ENCODE results near the gene FCMR.

Gene FCMR

DNA sequence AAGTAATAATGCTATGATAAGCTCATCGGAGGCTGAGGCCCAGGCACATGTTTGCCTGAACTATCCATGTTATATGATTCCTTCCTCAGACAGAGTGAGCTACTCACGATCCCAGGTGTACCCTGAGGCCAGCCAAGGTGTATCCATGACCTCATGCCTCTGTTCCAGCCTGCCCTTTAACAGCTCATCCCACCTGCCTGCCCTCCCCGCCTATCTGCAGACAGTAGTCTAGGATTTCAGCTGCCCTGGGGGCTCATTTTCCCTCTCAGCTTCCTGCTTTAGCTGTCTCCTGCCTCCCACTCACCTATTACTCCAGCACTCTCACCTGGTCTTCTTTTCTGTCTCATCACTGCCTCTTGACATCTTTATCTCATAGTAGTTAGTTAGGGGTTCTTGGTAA, 26.4 kb downstream of the FCMR start:
- no peaks in the 10 kb centered on the region for H3K4me1 ChIP-seq (ENCODE audit: insufficient read depth, low read length, severe bottlenecking)
- H3K9me3 ChIP-seq (ENCODE audit: low read length) = no peaks in the 10 kb centered on the region
- H3K27me3 ChIP-seq (ENCODE audit: insufficient read depth, low read length) = peaks cover 6% of the 10 kb centered on the region; the same call in 1 of the 2 replicates
- no peak overlapping the region for H2AFZ ChIP-seq (ENCODE audit: low read length)
- H3K4me2 ChIP-seq (ENCODE audit: low read length) = no peak overlapping the region
- H4K20me1 ChIP-seq (ENCODE audit: insufficient read depth, low read length) = no peaks in the 10 kb centered on the region
- no peaks in the 10 kb centered on the region for H3K36me3 ChIP-seq (ENCODE audit: insufficient read depth, low read length)
- no peak overlapping the region for H3K9ac ChIP-seq (ENCODE audit: low read length)
- H3K79me2 ChIP-seq (ENCODE audit: insufficient read depth, low read length) = no peaks in the 10 kb centered on the region
- TF ChIP-seq, protein P1, sequence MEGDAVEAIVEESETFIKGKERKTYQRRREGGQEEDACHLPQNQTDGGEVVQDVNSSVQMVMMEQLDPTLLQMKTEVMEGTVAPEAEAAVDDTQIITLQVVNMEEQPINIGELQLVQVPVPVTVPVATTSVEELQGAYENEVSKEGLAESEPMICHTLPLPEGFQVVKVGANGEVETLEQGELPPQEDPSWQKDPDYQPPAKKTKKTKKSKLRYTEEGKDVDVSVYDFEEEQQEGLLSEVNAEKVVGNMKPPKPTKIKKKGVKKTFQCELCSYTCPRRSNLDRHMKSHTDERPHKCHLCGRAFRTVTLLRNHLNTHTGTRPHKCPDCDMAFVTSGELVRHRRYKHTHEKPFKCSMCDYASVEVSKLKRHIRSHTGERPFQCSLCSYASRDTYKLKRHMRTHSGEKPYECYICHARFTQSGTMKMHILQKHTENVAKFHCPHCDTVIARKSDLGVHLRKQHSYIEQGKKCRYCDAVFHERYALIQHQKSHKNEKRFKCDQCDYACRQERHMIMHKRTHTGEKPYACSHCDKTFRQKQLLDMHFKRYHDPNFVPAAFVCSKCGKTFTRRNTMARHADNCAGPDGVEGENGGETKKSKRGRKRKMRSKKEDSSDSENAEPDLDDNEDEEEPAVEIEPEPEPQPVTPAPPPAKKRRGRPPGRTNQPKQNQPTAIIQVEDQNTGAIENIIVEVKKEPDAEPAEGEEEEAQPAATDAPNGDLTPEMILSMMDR (IDR thresholded peaks at IDR 0.05; ENCODE audit: low read length) = no peak
- TF ChIP-seq EZH2 (IDR thresholded peaks at IDR 0.05; ENCODE audit: borderline replicate concordance, low read length) = no peak
- no peaks in the 10 kb centered on the region for H3F3A ChIP-seq (ENCODE audit: insufficient read depth, low read length)
- H3K27ac ChIP-seq (ENCODE audit: low read depth, low read length, poor library complexity, severe bottlenecking) = no peak overlapping the region
- no peak overlapping the region for H3K4me3 ChIP-seq (ENCODE audit: low read depth, low read length, poor library complexity, severe bottlenecking)
- no peaks in the 10 kb centered on the region for H3K9me2 ChIP-seq (ENCODE audit: low read depth, low read length)

DNA sequence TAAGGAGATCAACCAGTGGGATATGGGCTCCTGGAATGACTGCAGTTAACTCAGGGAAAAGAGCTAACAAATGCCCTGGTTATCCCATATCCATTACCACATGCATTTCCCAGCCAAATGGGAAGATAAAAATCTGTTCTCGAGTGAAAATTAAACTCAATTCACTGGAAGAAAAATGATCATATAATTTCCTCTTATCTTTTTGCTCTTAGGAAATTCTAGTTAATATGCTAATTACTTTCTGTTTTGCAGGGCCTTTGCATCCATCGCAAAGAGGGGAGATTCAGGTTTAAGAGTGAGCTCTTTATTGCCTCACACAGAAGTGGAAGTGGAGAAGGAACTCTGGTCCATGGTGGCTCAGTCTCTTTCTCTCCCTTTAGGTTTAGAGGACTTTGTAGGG, 28.4 kb downstream of the FCMR start:
- H3K27ac ChIP-seq (ENCODE audit: low read depth, low read length, poor library complexity, severe bottlenecking) = no peak overlapping the region
- no peaks in the 10 kb centered on the region for H3K9me3 ChIP-seq (ENCODE audit: low read length)
- no peak for TF ChIP-seq EZH2 (IDR thresholded peaks at IDR 0.05; ENCODE audit: borderline replicate concordance, low read length)
- TF ChIP-seq, protein P1 (IDR thresholded peaks at IDR 0.05; ENCODE audit: low read length) = no peak
- H3K4me3 ChIP-seq (ENCODE audit: low read depth, low read length, poor library complexity, severe bottlenecking) = no peak overlapping the region
- H3K4me1 ChIP-seq (ENCODE audit: insufficient read depth, low read length, severe bottlenecking) = no peaks in the 10 kb centered on the region
- H3K79me2 ChIP-seq (ENCODE audit: insufficient read depth, low read length) = no peaks in the 10 kb centered on the region
- no peak overlapping the region for H2AFZ ChIP-seq (ENCODE audit: low read length)
- H3K36me3 ChIP-seq (ENCODE audit: insufficient read depth, low read length) = no peaks in the 10 kb centered on the region
- peaks cover 9% of the 10 kb centered on the region; the same call in 1 of the 2 replicates for H3K27me3 ChIP-seq (ENCODE audit: insufficient read depth, low read length)
- H3K4me2 ChIP-seq (ENCODE audit: low read length) = no peak overlapping the region
- no peaks in the 10 kb centered on the region for H3K9me2 ChIP-seq (ENCODE audit: low read depth, low read length)
- no peaks in the 10 kb centered on the region for H3F3A ChIP-seq (ENCODE audit: insufficient read depth, low read length)
- no peak overlapping the region for H3K9ac ChIP-seq (ENCODE audit: low read length)
- no peaks in the 10 kb centered on the region for H4K20me1 ChIP-seq (ENCODE audit: insufficient read depth, low read length)

DNA sequence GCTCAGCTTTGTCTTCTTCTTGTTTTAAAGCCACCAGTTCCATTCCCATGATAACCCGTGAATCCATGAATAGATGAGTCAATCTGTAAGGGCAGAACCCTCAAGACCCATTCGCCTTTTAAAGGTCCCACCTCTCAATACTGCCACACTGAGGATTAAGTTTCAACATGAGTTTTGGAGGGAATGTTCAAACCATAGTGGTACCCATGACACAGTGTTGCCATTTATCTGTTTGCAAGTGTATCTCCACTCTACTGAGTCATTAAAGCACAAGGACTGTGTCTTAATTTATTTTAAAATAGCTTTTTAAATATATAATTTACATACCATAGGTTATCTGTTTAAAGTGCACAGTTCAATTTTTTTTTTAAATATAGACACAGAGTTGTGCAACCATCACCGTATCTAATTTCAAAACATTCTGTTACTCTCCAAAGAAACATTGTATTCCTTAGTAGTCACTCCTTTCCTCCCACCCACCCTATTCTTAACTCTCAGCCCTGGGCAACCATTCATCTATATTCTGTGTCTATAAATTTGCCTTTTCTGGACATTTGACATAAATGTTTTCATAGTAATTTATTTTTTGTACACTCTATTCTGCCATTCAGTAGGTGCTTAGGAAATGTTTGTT, 29.3 kb downstream of the FCMR start:
- Histone ChIP-seq H3K4me1 (ENCODE audit: insufficient read depth, low read length, severe bottlenecking) (no peaks in the 10 kb centered on the region), H2AFZ (ENCODE audit: low read length) (no peak overlapping the region), H3K9ac (ENCODE audit: low read length) (no peak overlapping the region), H3K4me3 (ENCODE audit: low read depth, low read length, poor library complexity, severe bottlenecking) (no peak overlapping the region), H3F3A (ENCODE audit: insufficient read depth, low read length) (no peaks in the 10 kb centered on the region), H3K9me2 (ENCODE audit: low read depth, low read length) (no peaks in the 10 kb centered on the region), H3K4me2 (ENCODE audit: low read length) (no peak overlapping the region), H3K27ac (ENCODE audit: low read depth, low read length, poor library complexity, severe bottlenecking) (no peak overlapping the region), H3K27me3 (ENCODE audit: insufficient read depth, low read length) (peaks cover 9% of the 10 kb centered on the region; the same call in 1 of the 2 replicates), H3K9me3 (ENCODE audit: low read length) (no peaks in the 10 kb centered on the region), H3K36me3 (ENCODE audit: insufficient read depth, low read length) (no peaks in the 10 kb centered on the region), H3K79me2 (ENCODE audit: insufficient read depth, low read length) (no peaks in the 10 kb centered on the region), H4K20me1 (ENCODE audit: insufficient read depth, low read length) (no peaks in the 10 kb centered on the region)
- TF ChIP-seq, protein P1 (IDR thresholded peaks at IDR 0.05; ENCODE audit: low read length) = no peak
- TF ChIP-seq EZH2 (IDR thresholded peaks at IDR 0.05; ENCODE audit: borderline replicate concordance, low read length) = no peak

Measured in OCI-LY1 (cell line).